OCI-LY7 (cell line): ENCODE results near the gene KCNK16.

Experiments
- EZH2phosphoT487 ChIP-seq: fragments of 200-600 bp; sonication (generic); IDR thresholded peaks from 2 replicates; pipeline ENCODE4 v1.6.1; 2018; ENCODE audit warnings: low read depth, borderline replicate concordance, mild to moderate bottlenecking, mixed run types, antibody characterized with exemption, low read length, moderate library complexity, mixed read lengths
- TF ChIP-seq, protein P1 (sequence below): fragments of 200-600 bp; sonication (generic); conservative IDR thresholded peaks from 2 replicates; pipeline ENCODE4 v1.5.1; 2014; ENCODE audit warnings: mild to moderate bottlenecking, antibody characterized with exemption, low read length, moderate library complexity, mixed read lengths

DNA sequence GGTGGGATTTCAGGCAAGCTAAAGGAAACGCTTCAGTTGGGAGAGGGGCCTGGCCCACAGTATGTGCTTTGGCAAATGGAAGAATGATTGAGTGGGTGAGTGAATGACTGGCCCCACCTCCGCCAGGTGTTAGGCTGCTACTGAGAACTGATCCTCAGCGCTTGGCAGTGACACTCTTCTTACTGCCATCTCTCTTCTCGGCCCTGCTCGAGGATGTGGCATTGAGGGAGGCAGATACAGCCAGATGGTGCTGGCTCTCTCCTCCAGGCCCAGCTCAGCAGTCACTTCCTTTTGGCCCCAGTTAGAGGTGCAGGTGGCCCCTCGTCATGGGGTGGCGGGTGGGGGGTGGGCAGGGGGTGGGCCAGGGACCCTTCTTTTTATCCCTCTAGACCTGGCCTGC, 54.3 kb downstream of the KCNK16 start:
- TF ChIP-seq, protein P1, sequence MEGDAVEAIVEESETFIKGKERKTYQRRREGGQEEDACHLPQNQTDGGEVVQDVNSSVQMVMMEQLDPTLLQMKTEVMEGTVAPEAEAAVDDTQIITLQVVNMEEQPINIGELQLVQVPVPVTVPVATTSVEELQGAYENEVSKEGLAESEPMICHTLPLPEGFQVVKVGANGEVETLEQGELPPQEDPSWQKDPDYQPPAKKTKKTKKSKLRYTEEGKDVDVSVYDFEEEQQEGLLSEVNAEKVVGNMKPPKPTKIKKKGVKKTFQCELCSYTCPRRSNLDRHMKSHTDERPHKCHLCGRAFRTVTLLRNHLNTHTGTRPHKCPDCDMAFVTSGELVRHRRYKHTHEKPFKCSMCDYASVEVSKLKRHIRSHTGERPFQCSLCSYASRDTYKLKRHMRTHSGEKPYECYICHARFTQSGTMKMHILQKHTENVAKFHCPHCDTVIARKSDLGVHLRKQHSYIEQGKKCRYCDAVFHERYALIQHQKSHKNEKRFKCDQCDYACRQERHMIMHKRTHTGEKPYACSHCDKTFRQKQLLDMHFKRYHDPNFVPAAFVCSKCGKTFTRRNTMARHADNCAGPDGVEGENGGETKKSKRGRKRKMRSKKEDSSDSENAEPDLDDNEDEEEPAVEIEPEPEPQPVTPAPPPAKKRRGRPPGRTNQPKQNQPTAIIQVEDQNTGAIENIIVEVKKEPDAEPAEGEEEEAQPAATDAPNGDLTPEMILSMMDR = no peak
- TF ChIP-seq EZH2phosphoT487 = no peak
